NCI-H2227 (cell line): ENCODE measurements around the gene GOLGA1.
"Not testable (repeated sequence)": the region's sequence is repeated elsewhere in the genome, so short reads cannot be mapped to it uniquely, and the experiment has no call there.

Source experiments
- DNase-seq: peaks from one replicate; lab custom pipeline; 2025; ENCODE audit not compliant: unreplicated experiment; lab: John Stamatoyannopoulos, UW

Gene GOLGA1

GRCh38 chr9:124940894-124941678 is at the start of gene GOLGA1:
Gene GOLGA1, minus strand, starts transcription at chr9:124941083. Its CDS starts 2,372 bp downstream, at chr9:124938711.
- peak; percentile 95 for DNase-seq

GRCh38 chr9:124983698-124984097 is 42.8 kb upstream of the GOLGA1 start:
- DNase-seq, result no peak

GRCh38 chr9:124980431-124980830 is 39.5 kb upstream of the GOLGA1 start:
- no peak for DNase-seq

- DNase-seq, result no peak
Observed at GRCh38 chr9:124975131-124975530, 34.2 kb upstream of the GOLGA1 start.

GRCh38 chr9:124973807-124974206 is 32.9 kb upstream of the GOLGA1 start:
- no peak for DNase-seq

GRCh38 chr9:124972241-124972770 is 31.4 kb upstream of the GOLGA1 start:
- DNase-seq, result no peak

- no peak for DNase-seq
Observed at GRCh38 chr9:124969401-124969800, 28.5 kb upstream of the GOLGA1 start.

GRCh38 chr9:124968238-124968637 is 27.4 kb upstream of the GOLGA1 start:
- DNase-seq, result no peak

GRCh38 chr9:124965775-124966568 is 25.1 kb upstream of the GOLGA1 start:
- DNase-seq, result not testable (repeated sequence)

- DNase-seq, result no peak
Observed at GRCh38 chr9:124964604-124965003, 23.7 kb upstream of the GOLGA1 start.

- no peak for DNase-seq
Observed at GRCh38 chr9:124964056-124964455, 23.2 kb upstream of the GOLGA1 start.

GRCh38 chr9:124960409-124960752 is 19.5 kb upstream of the GOLGA1 start:
- no peak for DNase-seq

- not testable (repeated sequence) for DNase-seq
Observed at GRCh38 chr9:124959671-124960408, 19.0 kb upstream of the GOLGA1 start.

GRCh38 chr9:124954255-124954654 is 13.4 kb upstream of the GOLGA1 start:
- no peak for DNase-seq

GRCh38 chr9:124950050-124950718 is 9.3 kb upstream of the GOLGA1 start:
- DNase-seq, result no peak

- no peak for DNase-seq
Observed at GRCh38 chr9:124949387-124949786, 8.5 kb upstream of the GOLGA1 start.

GRCh38 chr9:124947727-124948391 is 7.0 kb upstream of the GOLGA1 start:
- DNase-seq, result no peak

- DNase-seq, result no peak
Observed at GRCh38 chr9:124946167-124946566, 5.3 kb upstream of the GOLGA1 start.

- DNase-seq, result peak; percentile 47
Observed at GRCh38 chr9:124941679-124942561, 1.0 kb upstream of the GOLGA1 start.
